AG08395 (cell line): ENCODE measurements around the gene AKAP13.

Experiments
- DNase-seq: peaks from one replicate; pipeline ENCODE4 v3.0.0; 2012; ENCODE audit warnings: mixed read lengths, low spot score

Gene AKAP13

GRCh38 chr15:85741021-85741421 is 360.6 kb downstream of the AKAP13 start:
- no peak for DNase-seq

GRCh38 chr15:85741662-85742061 is 361.3 kb downstream of the AKAP13 start:
- no peak for DNase-seq

GRCh38 chr15:85742186-85742821 is 361.9 kb downstream of the AKAP13 start:
- DNase-seq = peak; percentile 38

GRCh38 chr15:85743392-85744055 is 363.1 kb downstream of the AKAP13 start:
- DNase-seq = no peak

- no peak for DNase-seq
Observed at GRCh38 chr15:85744579-85744978, 364.2 kb downstream of the AKAP13 start.

- DNase-seq = no peak
Observed at GRCh38 chr15:85745023-85745422, 364.6 kb downstream of the AKAP13 start.

GRCh38 chr15:85745525-85746150 is 365.2 kb downstream of the AKAP13 start:
- DNase-seq = no peak

- no peak for DNase-seq
Observed at GRCh38 chr15:85746641-85747040, 366.2 kb downstream of the AKAP13 start.

GRCh38 chr15:85748176-85748575 is 367.8 kb downstream of the AKAP13 start:
- no peak for DNase-seq

GRCh38 chr15:85748729-85749128 is 368.3 kb downstream of the AKAP13 start:
- no peak for DNase-seq

GRCh38 chr15:85749261-85750151 is 369.1 kb downstream of the AKAP13 start:
- peak; percentile 60 for DNase-seq

GRCh38 chr15:85750319-85751290 is 370.2 kb downstream of the AKAP13 start:
- peak; percentile 55 for DNase-seq

GRCh38 chr15:85751291-85752123 is 371.1 kb downstream of the AKAP13 start:
- no peak for DNase-seq

- DNase-seq = no peak
Observed at GRCh38 chr15:85752124-85752475, 371.7 kb downstream of the AKAP13 start.

- no peak for DNase-seq
Observed at GRCh38 chr15:85752491-85752961, 372.1 kb downstream of the AKAP13 start.

- no peak for DNase-seq
Observed at GRCh38 chr15:85753261-85753660, 372.9 kb downstream of the AKAP13 start.

GRCh38 chr15:85753791-85754452 is 373.5 kb downstream of the AKAP13 start:
- DNase-seq = no peak

GRCh38 chr15:85754989-85755388 is 374.6 kb downstream of the AKAP13 start:
- DNase-seq = peak; percentile 40

- DNase-seq = no peak
Observed at GRCh38 chr15:85755471-85755870, 375.1 kb downstream of the AKAP13 start.

- no peak for DNase-seq
Observed at GRCh38 chr15:85755942-85756341, 375.5 kb downstream of the AKAP13 start.
